ENCODE results near the gene KMT5C. TPM values are rescaled to one million over a fixed set of nuclear protein-coding genes. Genes with fewer than 3 reads are reported as not detected.

Gene KMT5C
- total RNA-seq, 1 experiment from 2014 or later: 54.5 TPM

- Histone ChIP-seq H2AFZ (ENCODE audit: low read length) (no peak overlapping the region), H4K5ac (ENCODE audit: insufficient read length, low read depth, low read length) (no peak overlapping the region), H3K23me2 (ENCODE audit: insufficient read length, low read depth, low read length, poor library complexity, severe bottlenecking) (no peaks in the 10 kb centered on the region), H3K4me2 (ENCODE audit: insufficient read depth, insufficient read length, low read length) (no peak overlapping the region), H3K23ac (ENCODE audit: insufficient read length, low read depth, low read length) (no peak overlapping the region), H3K27ac (ENCODE audit: insufficient read length, low read depth, low read length) (no peak overlapping the region), H2BK15ac (ENCODE audit: low read depth, low read length) (no peak overlapping the region), H2BK20ac (ENCODE audit: low read depth, low read length, poor library complexity, severe bottlenecking) (no peak overlapping the region), H2AK5ac (ENCODE audit: insufficient read length, low read length) (no peak overlapping the region), H3K18ac (ENCODE audit: insufficient read length, low read depth, low read length) (no peak overlapping the region), H4K20me1 (ENCODE audit: control insufficient read depth, insufficient read depth, insufficient read length) (no peaks in the 10 kb centered on the region), H3K56ac (ENCODE audit: insufficient read length, low read depth, low read length) (no peak overlapping the region), H3K9me3 (ENCODE audit: control insufficient read depth, low read depth, low read length) (no peaks in the 10 kb centered on the region), H4K91ac (ENCODE audit: insufficient read length, low read depth, low read length) (no peak overlapping the region), H3K4ac (ENCODE audit: low read depth, low read length) (no peak overlapping the region), H2BK5ac (ENCODE audit: insufficient read length, low read length) (peak overlapping the region; percentile 55), H3K27me3 (ENCODE audit: insufficient read depth, low read length) (no peaks in the 10 kb centered on the region; the same call in 1 of the 2 replicates), H2BK12ac (ENCODE audit: insufficient read length, low read depth, low read length) (no peak overlapping the region), H3K79me2 (ENCODE audit: insufficient read depth, low read length) (no peaks in the 10 kb centered on the region), H3K79me1 (ENCODE audit: insufficient read depth, low read depth, low read length, poor library complexity, severe bottlenecking) (no peaks in the 10 kb centered on the region), H3K14ac (ENCODE audit: insufficient read depth, low read length) (no peak overlapping the region; the same call in 1 of the 2 replicates), H3K4me1 (ENCODE audit: insufficient read depth, low read length) (no peaks in the 10 kb centered on the region), H3K9ac (ENCODE audit: extremely low read depth, insufficient read length, low read length) (no peak overlapping the region), H4K8ac (replicated peaks; ENCODE audit: insufficient read length, low read depth, low read length) (no peak overlapping the region), H3T11ph (ENCODE audit: low read length) (no peak overlapping the region), H2BK120ac (ENCODE audit: low read depth, low read length, poor library complexity, severe bottlenecking) (no peak overlapping the region)
- no peak for TF ChIP-seq CTCF (conservative IDR thresholded peaks at IDR 0.05)
- no CpG with 5 or more reads among the region's 8 CpGs for WGBS (ENCODE audit: extremely low coverage, insufficient read length, low lambda C conversion rate)
- Mint-ChIP-seq H3K27ac (peak overlapping the region in 2 of 3 experiments; percentile 44 to 85; a peak in 3 of 7 replicates), H3K36me3 (ENCODE audit: insufficient read depth in 1 of 3, low read depth in 3 of 3) (peaks cover 4 to 10% (median 9%) of the 10 kb centered on the region in 3 experiments; a peak in 5 of 7 replicates), H3K4me1 (peaks cover 3 to 7% of the 10 kb centered on the region in 2 experiments; a peak in 3 of 4 replicates), H3K9me3 (no peaks in the 10 kb centered on the region), H3K4me3 (no peak overlapping the region), H3K27me3 (ENCODE audit: low read depth) (peaks cover 3% of the 10 kb centered on the region)
- peak; percentile 26 for DNase-seq
These were observed 25.3 kb upstream of the KMT5C start for GRCh38 chr19:55314396-55314795.
